ENCODE results near the gene GLIS1. TPM values are rescaled to one million over a fixed set of nuclear protein-coding genes. Genes with fewer than 3 reads are reported as not detected.

Gene GLIS1
- total RNA-seq, 1 experiment from 2014 or later: 0.28 TPM

GRCh38 chr1:53545663-53546408 is 193.1 kb downstream of the GLIS1 start:
- Histone ChIP-seq H3K4me2 (ENCODE audit: insufficient read depth, insufficient read length, low read length) (no peak overlapping the region), H4K20me1 (ENCODE audit: control insufficient read depth, insufficient read depth, insufficient read length) (no peaks in the 10 kb centered on the region), H3K9me3 (ENCODE audit: control insufficient read depth, low read depth, low read length) (no peaks in the 10 kb centered on the region), H3K18ac (ENCODE audit: insufficient read length, low read depth, low read length) (no peak overlapping the region), H4K91ac (ENCODE audit: insufficient read length, low read depth, low read length) (no peak overlapping the region), H3K27ac (ENCODE audit: insufficient read length, low read depth, low read length) (no peak overlapping the region), H2BK120ac (ENCODE audit: low read depth, low read length, poor library complexity, severe bottlenecking) (no peak overlapping the region), H2BK20ac (ENCODE audit: low read depth, low read length, poor library complexity, severe bottlenecking) (no peak overlapping the region), H3K79me2 (ENCODE audit: insufficient read depth, low read length) (no peaks in the 10 kb centered on the region), H3K23ac (ENCODE audit: insufficient read length, low read depth, low read length) (no peak overlapping the region), H3K4me1 (ENCODE audit: insufficient read depth, low read length) (no peaks in the 10 kb centered on the region), H3K14ac (ENCODE audit: insufficient read depth, low read length) (no peak overlapping the region), H4K5ac (ENCODE audit: insufficient read length, low read depth, low read length) (no peak overlapping the region), H3K56ac (ENCODE audit: insufficient read length, low read depth, low read length) (no peak overlapping the region), H2BK15ac (ENCODE audit: low read depth, low read length) (no peak overlapping the region), H3K27me3 (ENCODE audit: insufficient read depth, low read length) (no peaks in the 10 kb centered on the region), H3K23me2 (ENCODE audit: insufficient read length, low read depth, low read length, poor library complexity, severe bottlenecking) (no peaks in the 10 kb centered on the region), H3T11ph (ENCODE audit: low read length) (no peak overlapping the region), H2AK5ac (ENCODE audit: insufficient read length, low read length) (no peak overlapping the region), H3K4ac (ENCODE audit: low read depth, low read length) (no peak overlapping the region), H3K79me1 (ENCODE audit: insufficient read depth, low read depth, low read length, poor library complexity, severe bottlenecking) (no peaks in the 10 kb centered on the region), H2BK5ac (ENCODE audit: insufficient read length, low read length) (no peak overlapping the region), H2BK12ac (ENCODE audit: insufficient read length, low read depth, low read length) (no peak overlapping the region), H4K8ac (replicated peaks; ENCODE audit: insufficient read length, low read depth, low read length) (no peak overlapping the region), H3K9ac (ENCODE audit: extremely low read depth, insufficient read length, low read length) (no peak overlapping the region), H2AFZ (ENCODE audit: low read length) (no peak overlapping the region)
- no peak for TF ChIP-seq CTCF (conservative IDR thresholded peaks at IDR 0.05)
- peaks cover 15% of the 10 kb centered on the region for H3K27me3 Mint-ChIP-seq (ENCODE audit: low read depth)
- H3K4me3 Mint-ChIP-seq: no peak overlapping the region; a peak in 1 of 5 replicates
- H3K27ac Mint-ChIP-seq: peak overlapping the region in 2 of 3 experiments; percentile 29 to 59; a peak in 2 of 7 replicates
- peaks cover 0 to 22% of the 10 kb centered on the region in 2 experiments; a peak in 2 of 4 replicates for H3K4me1 Mint-ChIP-seq
- no peaks in the 10 kb centered on the region for H3K9me3 Mint-ChIP-seq
- DNase-seq: no peak
- no CpG with 5 or more reads among the region's 17 CpGs for WGBS (ENCODE audit: extremely low coverage, insufficient read length, low lambda C conversion rate)
- no peaks in the 10 kb centered on the region; a peak in 1 of 7 replicates for H3K36me3 Mint-ChIP-seq (ENCODE audit: insufficient read depth in 1 of 3, low read depth in 3 of 3)
